GM23338 (cell line): ENCODE results near the gene TCF20. TPM values are rescaled to one million over a fixed set of nuclear protein-coding genes. Genes with fewer than 3 reads are reported as not detected.

Source experiments
- ATAC-seq: fragments of 200-7000 bp; cut with Tn5 transposase; 3 replicates; pipeline ENCODE4 v1.9.1; 2020
- DNase-seq: peaks from one replicate; pipeline ENCODE4 v3.0.0-alpha.2; 2015; ENCODE audit warnings: low spot score
- H2AFZ ChIP-seq: fragments of 200-600 bp; sonication (generic); 2 replicates; pipeline ENCODE4 v1.8.0; 2016; ENCODE audit warnings: antibody characterized with exemption, mild to moderate bottlenecking, moderate library complexity
- H3F3A ChIP-seq: fragments of 200-600 bp; sonication (generic); replicated peaks from 2 replicates; pipeline ENCODE4 v1.8.0; 2017; ENCODE audit warnings: antibody characterized with exemption, mixed run types, low read depth
- H3K27ac ChIP-seq: fragments of 200-600 bp; sonication (generic); 2 replicates; pipeline ENCODE4 v1.6.1; 2016; ENCODE audit warnings: low read depth
- H3K27me3 ChIP-seq: fragments of 200-600 bp; sonication (generic); 2 replicates; pipeline ENCODE4 v1.8.0; 2016; ENCODE audit warnings: mild to moderate bottlenecking, mixed run types, moderate library complexity; ENCODE audit not compliant: insufficient read depth
- H3K36me3 ChIP-seq: fragments of 200-600 bp; sonication (generic); 2 replicates; pipeline ENCODE4 v1.8.0; 2016; ENCODE audit warnings: mild to moderate bottlenecking; ENCODE audit not compliant: insufficient read depth
- H3K4me1 ChIP-seq: fragments of 200-600 bp; sonication (generic); 2 replicates; pipeline ENCODE4 v1.8.0; 2016; ENCODE audit warnings: mild to moderate bottlenecking, moderate library complexity; ENCODE audit not compliant: insufficient read depth
- H3K4me2 ChIP-seq: fragments of 200-600 bp; sonication (generic); 2 replicates; pipeline ENCODE4 v1.7.1; 2017; ENCODE audit warnings: mixed run types
- H3K4me3 ChIP-seq: fragments of 200-600 bp; sonication (generic); 2 replicates; pipeline ENCODE4 v1.6.1; 2016; ENCODE audit warnings: mixed run types
- H3K79me2 ChIP-seq: fragments of 200-600 bp; sonication (generic); replicated peaks from 2 replicates; pipeline ENCODE4 v1.8.0; 2017; ENCODE audit warnings: mild to moderate bottlenecking; ENCODE audit not compliant: insufficient read depth
- H3K9me2 ChIP-seq: fragments of 200-600 bp; sonication (generic); 2 replicates; pipeline ENCODE4 v1.8.0; 2017; ENCODE audit not compliant: insufficient read depth
- H4K20me1 ChIP-seq: fragments of 200-600 bp; sonication (generic); replicated peaks from 2 replicates; pipeline ENCODE4 v1.8.0; 2017; ENCODE audit warnings: mild to moderate bottlenecking; ENCODE audit not compliant: insufficient read depth
- H3K27ac Mint-ChIP-seq: 2 replicates; pipeline ENCODE4 v1.8.0; 2020; ENCODE audit warnings: inconsistent platforms, mild to moderate bottlenecking, moderate library complexity, mixed read lengths
- H3K27me3 Mint-ChIP-seq: 3 replicates; pipeline ENCODE4 v1.8.0; 2022; ENCODE audit warnings: low read depth, mild to moderate bottlenecking, moderate library complexity, mixed read lengths, inconsistent platforms; ENCODE audit not compliant: insufficient read depth, poor library complexity
- H3K36me3 Mint-ChIP-seq: 3 replicates; pipeline ENCODE4 v1.8.0; 2021; ENCODE audit warnings: low read depth, mild to moderate bottlenecking, inconsistent platforms, moderate library complexity, mixed read lengths
- H3K4me1 Mint-ChIP-seq: 3 replicates; pipeline ENCODE4 v1.8.0; 2020; ENCODE audit warnings: mild to moderate bottlenecking, inconsistent platforms, mixed read lengths
- H3K4me3 Mint-ChIP-seq: 3 replicates; pipeline ENCODE4 v1.8.0; 2021; ENCODE audit warnings: moderate library complexity, mild to moderate bottlenecking, inconsistent platforms, mixed read lengths
- H3K9me3 Mint-ChIP-seq: 3 replicates; pipeline ENCODE4 v1.8.0; 2020; ENCODE audit warnings: moderate library complexity, mild to moderate bottlenecking, inconsistent platforms, mixed read lengths
- CREB1 ChIP-seq: fragments of 250-450 bp; sonication (Bioruptor Pico); IDR thresholded peaks from 2 replicates; pipeline ENCODE4 v1.5.0; 2020; ENCODE audit warnings: low read depth, mild to moderate bottlenecking, moderate library complexity
- EZH2 ChIP-seq: fragments of 200-600 bp; sonication (generic); IDR thresholded peaks from one replicate; pipeline ENCODE4 v1.8.0; 2017; ENCODE audit warnings: antibody characterized with exemption, mild to moderate bottlenecking, low read depth; ENCODE audit not compliant: unreplicated experiment
- EZH2phosphoT487 ChIP-seq: fragments of 200-600 bp; sonication (generic); IDR thresholded peaks from one replicate; pipeline ENCODE4 v1.8.1; 2018; ENCODE audit warnings: antibody characterized with exemption; ENCODE audit not compliant: unreplicated experiment
- JUNB ChIP-seq: IDR thresholded peaks from one replicate; pipeline ENCODE4 v1.6.1; 2016; ENCODE audit warnings: antibody characterized with exemption; ENCODE audit not compliant: unreplicated experiment
- NANOG ChIP-seq: IDR thresholded peaks from 2 replicates; pipeline ENCODE4 v1.6.1; 2016; ENCODE audit warnings: antibody characterized with exemption, borderline replicate concordance
- POLR2AphosphoS5 ChIP-seq: IDR thresholded peaks from 2 replicates; pipeline ENCODE4 v1.6.1; 2016; ENCODE audit warnings: antibody characterized with exemption, low read depth
- STAT1 ChIP-seq: IDR thresholded peaks from one replicate; pipeline ENCODE4 v1.6.1; 2016; ENCODE audit warnings: antibody characterized with exemption; ENCODE audit not compliant: unreplicated experiment
- ZNF114 ChIP-seq: fragments of 250-450 bp; sonication (Bioruptor Pico); IDR thresholded peaks from 2 replicates; pipeline ENCODE4 v1.5.0; 2020; ENCODE audit warnings: mild to moderate bottlenecking, moderate library complexity
- ZNF331 ChIP-seq: fragments of 250-450 bp; sonication (Bioruptor Pico); IDR thresholded peaks from 2 replicates; pipeline ENCODE4 v1.5.0; 2020; ENCODE audit warnings: low read depth, mild to moderate bottlenecking, moderate library complexity
- polyA plus RNA-seq: library from polyadenylated mRNA; unstranded; fragments of >200 nt; fragmentation: Nextera tagmentation; extraction: Ambion mirVana; gene quantifications from 2 replicates; pipeline ENCODE4 v1.2.1, GENCODE V29; 2016
- total RNA-seq: library from RNA; depleted of rRNA; stranded (reverse); fragments of >200 nt; shearing (Covaris generic); gene quantifications from 2 replicates; pipeline ENCODE4 v1.2.3, GENCODE V29; 2014
- TF ChIP-seq, protein P1 (sequence below): IDR thresholded peaks from one replicate; pipeline ENCODE4 v1.6.1; 2018; ENCODE audit warnings: antibody characterized with exemption; ENCODE audit not compliant: unreplicated experiment
- TF ChIP-seq, protein P2 (sequence below): fragments of 250-450 bp; sonication (Bioruptor Pico); IDR thresholded peaks from 2 replicates; pipeline ENCODE4 v1.5.0; 2020; ENCODE audit warnings: mild to moderate bottlenecking, moderate library complexity
- TF ChIP-seq, protein P3 (sequence below): IDR thresholded peaks from 2 replicates; pipeline ENCODE4 v1.6.1; 2016; ENCODE audit warnings: antibody characterized with exemption
- TF ChIP-seq, protein P4 (sequence below), 2 experiments: fragments of 200-600 bp in 1 of 2; sonication (generic) in 1 of 2; conservative IDR thresholded peaks; 2 replicates each; pipeline versions ENCODE4 v1.5.1 to v1.6.1; 2016 to 2017; ENCODE audit warnings: antibody characterized with exemption in 2 of 2, low read depth in 2 of 2, mild to moderate bottlenecking in 2 of 2, moderate library complexity in 1 of 2

The TCF20 gene
- total and polyA plus RNA-seq, 2 experiments from 2014 or later = 6.4 to 68.7 TPM

DNA sequence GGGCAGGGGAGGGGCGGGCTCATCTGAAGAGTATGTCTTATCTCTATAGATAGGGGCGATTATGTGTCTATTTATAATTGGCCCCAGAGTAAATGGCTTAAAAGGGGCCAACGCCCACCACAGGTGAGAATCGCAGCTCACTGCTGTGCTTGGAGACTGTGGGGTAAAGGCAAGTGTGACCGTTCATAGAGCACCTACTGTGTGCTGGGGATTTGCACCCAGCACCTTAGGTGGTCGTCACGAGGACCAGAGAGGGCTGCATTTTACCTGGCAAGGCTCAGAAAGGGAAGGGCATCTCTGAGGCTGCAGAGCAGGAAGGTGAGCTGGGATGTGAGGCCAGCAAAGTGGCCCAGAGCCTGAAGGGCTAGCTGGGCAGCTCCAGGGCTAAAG is 13.7 kb upstream of the TCF20 start:
- peaks cover 7% of the 10 kb centered on the region for H3K4me1 ChIP-seq
- H3K27me3 ChIP-seq = peaks cover 54% of the 10 kb centered on the region
- no peaks in the 10 kb centered on the region for H3K79me2 ChIP-seq
- ATAC-seq (no peak), DNase-seq (no peak)
- Mint-ChIP-seq H3K9me3 (no peaks in the 10 kb centered on the region; the same call in 2 of the 3 replicates), H3K27me3 (peaks cover 37% of the 10 kb centered on the region), H3K36me3 (no peaks in the 10 kb centered on the region), H3K4me3 (peak overlapping the region; percentile 67; the same call in 2 of the 3 replicates), H3K27ac (no peak overlapping the region), H3K4me1 (peaks cover 15% of the 10 kb centered on the region)
- no peaks in the 10 kb centered on the region for H3K9me2 ChIP-seq
- H3K27ac ChIP-seq = no peak overlapping the region
- no peak overlapping the region for H3K4me3 ChIP-seq
- H3K4me2 ChIP-seq = peak overlapping the region; percentile 90
- H4K20me1 ChIP-seq = peaks cover 9% of the 10 kb centered on the region
- no peak overlapping the region for H2AFZ ChIP-seq
- no peaks in the 10 kb centered on the region for H3F3A ChIP-seq
- TF ChIP-seq ZNF331 (CRISPR knock-in tag) = no peak
- no peak for TF ChIP-seq CREB1 (CRISPR knock-in tag)
- no peak for TF ChIP-seq JUNB
- TF ChIP-seq, protein P1, sequence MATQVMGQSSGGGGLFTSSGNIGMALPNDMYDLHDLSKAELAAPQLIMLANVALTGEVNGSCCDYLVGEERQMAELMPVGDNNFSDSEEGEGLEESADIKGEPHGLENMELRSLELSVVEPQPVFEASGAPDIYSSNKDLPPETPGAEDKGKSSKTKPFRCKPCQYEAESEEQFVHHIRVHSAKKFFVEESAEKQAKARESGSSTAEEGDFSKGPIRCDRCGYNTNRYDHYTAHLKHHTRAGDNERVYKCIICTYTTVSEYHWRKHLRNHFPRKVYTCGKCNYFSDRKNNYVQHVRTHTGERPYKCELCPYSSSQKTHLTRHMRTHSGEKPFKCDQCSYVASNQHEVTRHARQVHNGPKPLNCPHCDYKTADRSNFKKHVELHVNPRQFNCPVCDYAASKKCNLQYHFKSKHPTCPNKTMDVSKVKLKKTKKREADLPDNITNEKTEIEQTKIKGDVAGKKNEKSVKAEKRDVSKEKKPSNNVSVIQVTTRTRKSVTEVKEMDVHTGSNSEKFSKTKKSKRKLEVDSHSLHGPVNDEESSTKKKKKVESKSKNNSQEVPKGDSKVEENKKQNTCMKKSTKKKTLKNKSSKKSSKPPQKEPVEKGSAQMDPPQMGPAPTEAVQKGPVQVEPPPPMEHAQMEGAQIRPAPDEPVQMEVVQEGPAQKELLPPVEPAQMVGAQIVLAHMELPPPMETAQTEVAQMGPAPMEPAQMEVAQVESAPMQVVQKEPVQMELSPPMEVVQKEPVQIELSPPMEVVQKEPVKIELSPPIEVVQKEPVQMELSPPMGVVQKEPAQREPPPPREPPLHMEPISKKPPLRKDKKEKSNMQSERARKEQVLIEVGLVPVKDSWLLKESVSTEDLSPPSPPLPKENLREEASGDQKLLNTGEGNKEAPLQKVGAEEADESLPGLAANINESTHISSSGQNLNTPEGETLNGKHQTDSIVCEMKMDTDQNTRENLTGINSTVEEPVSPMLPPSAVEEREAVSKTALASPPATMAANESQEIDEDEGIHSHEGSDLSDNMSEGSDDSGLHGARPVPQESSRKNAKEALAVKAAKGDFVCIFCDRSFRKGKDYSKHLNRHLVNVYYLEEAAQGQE = no peak
- no peak for TF ChIP-seq POLR2AphosphoS5
- TF ChIP-seq STAT1 = no peak
- TF ChIP-seq, protein P2, sequence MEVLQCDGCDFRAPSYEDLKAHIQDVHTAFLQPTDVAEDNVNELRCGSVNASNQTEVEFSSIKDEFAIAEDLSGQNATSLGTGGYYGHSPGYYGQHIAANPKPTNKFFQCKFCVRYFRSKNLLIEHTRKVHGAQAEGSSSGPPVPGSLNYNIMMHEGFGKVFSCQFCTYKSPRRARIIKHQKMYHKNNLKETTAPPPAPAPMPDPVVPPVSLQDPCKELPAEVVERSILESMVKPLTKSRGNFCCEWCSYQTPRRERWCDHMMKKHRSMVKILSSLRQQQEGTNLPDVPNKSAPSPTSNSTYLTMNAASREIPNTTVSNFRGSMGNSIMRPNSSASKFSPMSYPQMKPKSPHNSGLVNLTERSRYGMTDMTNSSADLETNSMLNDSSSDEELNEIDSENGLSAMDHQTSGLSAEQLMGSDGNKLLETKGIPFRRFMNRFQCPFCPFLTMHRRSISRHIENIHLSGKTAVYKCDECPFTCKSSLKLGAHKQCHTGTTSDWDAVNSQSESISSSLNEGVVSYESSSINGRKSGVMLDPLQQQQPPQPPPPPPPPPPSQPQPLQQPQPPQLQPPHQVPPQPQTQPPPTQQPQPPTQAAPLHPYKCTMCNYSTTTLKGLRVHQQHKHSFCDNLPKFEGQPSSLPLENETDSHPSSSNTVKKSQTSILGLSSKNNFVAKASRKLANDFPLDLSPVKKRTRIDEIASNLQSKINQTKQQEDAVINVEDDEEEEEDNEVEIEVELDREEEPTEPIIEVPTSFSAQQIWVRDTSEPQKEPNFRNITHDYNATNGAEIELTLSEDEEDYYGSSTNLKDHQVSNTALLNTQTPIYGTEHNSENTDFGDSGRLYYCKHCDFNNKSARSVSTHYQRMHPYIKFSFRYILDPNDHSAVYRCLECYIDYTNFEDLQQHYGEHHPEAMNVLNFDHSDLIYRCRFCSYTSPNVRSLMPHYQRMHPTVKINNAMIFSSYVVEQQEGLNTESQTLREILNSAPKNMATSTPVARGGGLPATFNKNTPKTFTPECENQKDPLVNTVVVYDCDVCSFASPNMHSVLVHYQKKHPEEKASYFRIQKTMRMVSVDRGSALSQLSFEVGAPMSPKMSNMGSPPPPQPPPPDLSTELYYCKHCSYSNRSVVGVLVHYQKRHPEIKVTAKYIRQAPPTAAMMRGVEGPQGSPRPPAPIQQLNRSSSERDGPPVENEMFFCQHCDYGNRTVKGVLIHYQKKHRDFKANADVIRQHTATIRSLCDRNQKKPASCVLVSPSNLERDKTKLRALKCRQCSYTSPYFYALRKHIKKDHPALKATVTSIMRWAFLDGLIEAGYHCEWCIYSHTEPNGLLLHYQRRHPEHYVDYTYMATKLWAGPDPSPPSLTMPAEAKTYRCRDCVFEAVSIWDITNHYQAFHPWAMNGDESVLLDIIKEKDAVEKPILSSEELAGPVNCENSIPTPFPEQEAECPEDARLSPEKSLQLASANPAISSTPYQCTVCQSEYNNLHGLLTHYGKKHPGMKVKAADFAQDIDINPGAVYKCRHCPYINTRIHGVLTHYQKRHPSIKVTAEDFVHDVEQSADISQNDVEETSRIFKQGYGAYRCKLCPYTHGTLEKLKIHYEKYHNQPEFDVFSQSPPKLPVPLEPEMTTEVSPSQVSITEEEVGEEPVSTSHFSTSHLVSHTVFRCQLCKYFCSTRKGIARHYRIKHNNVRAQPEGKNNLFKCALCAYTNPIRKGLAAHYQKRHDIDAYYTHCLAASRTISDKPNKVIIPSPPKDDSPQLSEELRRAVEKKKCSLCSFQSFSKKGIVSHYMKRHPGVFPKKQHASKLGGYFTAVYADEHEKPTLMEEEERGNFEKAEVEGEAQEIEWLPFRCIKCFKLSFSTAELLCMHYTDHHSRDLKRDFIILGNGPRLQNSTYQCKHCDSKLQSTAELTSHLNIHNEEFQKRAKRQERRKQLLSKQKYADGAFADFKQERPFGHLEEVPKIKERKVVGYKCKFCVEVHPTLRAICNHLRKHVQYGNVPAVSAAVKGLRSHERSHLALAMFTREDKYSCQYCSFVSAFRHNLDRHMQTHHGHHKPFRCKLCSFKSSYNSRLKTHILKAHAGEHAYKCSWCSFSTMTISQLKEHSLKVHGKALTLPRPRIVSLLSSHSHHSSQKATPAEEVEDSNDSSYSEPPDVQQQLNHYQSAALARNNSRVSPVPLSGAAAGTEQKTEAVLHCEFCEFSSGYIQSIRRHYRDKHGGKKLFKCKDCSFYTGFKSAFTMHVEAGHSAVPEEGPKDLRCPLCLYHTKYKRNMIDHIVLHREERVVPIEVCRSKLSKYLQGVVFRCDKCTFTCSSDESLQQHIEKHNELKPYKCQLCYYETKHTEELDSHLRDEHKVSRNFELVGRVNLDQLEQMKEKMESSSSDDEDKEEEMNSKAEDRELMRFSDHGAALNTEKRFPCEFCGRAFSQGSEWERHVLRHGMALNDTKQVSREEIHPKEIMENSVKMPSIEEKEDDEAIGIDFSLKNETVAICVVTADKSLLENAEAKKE (CRISPR knock-in tag) = no peak
- TF ChIP-seq, protein P3, sequence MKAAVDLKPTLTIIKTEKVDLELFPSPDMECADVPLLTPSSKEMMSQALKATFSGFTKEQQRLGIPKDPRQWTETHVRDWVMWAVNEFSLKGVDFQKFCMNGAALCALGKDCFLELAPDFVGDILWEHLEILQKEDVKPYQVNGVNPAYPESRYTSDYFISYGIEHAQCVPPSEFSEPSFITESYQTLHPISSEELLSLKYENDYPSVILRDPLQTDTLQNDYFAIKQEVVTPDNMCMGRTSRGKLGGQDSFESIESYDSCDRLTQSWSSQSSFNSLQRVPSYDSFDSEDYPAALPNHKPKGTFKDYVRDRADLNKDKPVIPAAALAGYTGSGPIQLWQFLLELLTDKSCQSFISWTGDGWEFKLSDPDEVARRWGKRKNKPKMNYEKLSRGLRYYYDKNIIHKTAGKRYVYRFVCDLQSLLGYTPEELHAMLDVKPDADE = no peak
- no peak for TF ChIP-seq ZNF114 (CRISPR knock-in tag)
- TF ChIP-seq EZH2phosphoT487 = no peak
- TF ChIP-seq, protein P4, sequence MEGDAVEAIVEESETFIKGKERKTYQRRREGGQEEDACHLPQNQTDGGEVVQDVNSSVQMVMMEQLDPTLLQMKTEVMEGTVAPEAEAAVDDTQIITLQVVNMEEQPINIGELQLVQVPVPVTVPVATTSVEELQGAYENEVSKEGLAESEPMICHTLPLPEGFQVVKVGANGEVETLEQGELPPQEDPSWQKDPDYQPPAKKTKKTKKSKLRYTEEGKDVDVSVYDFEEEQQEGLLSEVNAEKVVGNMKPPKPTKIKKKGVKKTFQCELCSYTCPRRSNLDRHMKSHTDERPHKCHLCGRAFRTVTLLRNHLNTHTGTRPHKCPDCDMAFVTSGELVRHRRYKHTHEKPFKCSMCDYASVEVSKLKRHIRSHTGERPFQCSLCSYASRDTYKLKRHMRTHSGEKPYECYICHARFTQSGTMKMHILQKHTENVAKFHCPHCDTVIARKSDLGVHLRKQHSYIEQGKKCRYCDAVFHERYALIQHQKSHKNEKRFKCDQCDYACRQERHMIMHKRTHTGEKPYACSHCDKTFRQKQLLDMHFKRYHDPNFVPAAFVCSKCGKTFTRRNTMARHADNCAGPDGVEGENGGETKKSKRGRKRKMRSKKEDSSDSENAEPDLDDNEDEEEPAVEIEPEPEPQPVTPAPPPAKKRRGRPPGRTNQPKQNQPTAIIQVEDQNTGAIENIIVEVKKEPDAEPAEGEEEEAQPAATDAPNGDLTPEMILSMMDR (conservative IDR thresholded peaks at IDR 0.05; ENCODE audit: low read depth in 2 of 2) = no peak
- no peak for TF ChIP-seq EZH2
- no peak for TF ChIP-seq NANOG
- no peaks in the 10 kb centered on the region for H3K36me3 ChIP-seq
